Neuronal stem cell (in vitro differentiated cells): Measurements from ENCODE around the gene S100A13. TPM values are rescaled to one million over a fixed set of nuclear protein-coding genes. Genes with fewer than 3 reads are reported as not detected.
"Not testable (repeated sequence)": the region's sequence is repeated elsewhere in the genome, so short reads cannot be mapped to it uniquely, and the experiment has no call there.

Experiments
- DNase-seq: peaks from one replicate; pipeline ENCODE4 v3.0.0-alpha.2; 2013; ENCODE audit warnings: low spot score
- H2AFZ ChIP-seq: one replicate; pipeline ENCODE4 v1.6.1; 2013; ENCODE audit warnings: mild to moderate bottlenecking, low read length, inconsistent platforms
- H2AK5ac ChIP-seq: 2 replicates; pipeline ENCODE4 v1.6.1; 2013; ENCODE audit warnings: low read depth, mild to moderate bottlenecking, inconsistent platforms, low read length, moderate library complexity, mixed read lengths
- H2BK120ac ChIP-seq: 2 replicates; pipeline ENCODE4 v1.6.1; 2013; ENCODE audit warnings: low read depth, mild to moderate bottlenecking, inconsistent platforms, low read length, moderate library complexity, mixed read lengths
- H2BK12ac ChIP-seq: one replicate; pipeline ENCODE4 v1.6.1; 2013; ENCODE audit warnings: low read length, inconsistent platforms
- H2BK15ac ChIP-seq: 2 replicates; pipeline ENCODE4 v1.6.1; 2013; ENCODE audit warnings: mild to moderate bottlenecking, low read length, inconsistent platforms, mixed read lengths
- H2BK5ac ChIP-seq: one replicate; pipeline ENCODE4 v1.6.1; 2013; ENCODE audit warnings: inconsistent platforms, mild to moderate bottlenecking, low read length, moderate library complexity
- H3K14ac ChIP-seq: one replicate; pipeline ENCODE4 v1.6.1; 2013; ENCODE audit warnings: low read length, inconsistent platforms
- H3K18ac ChIP-seq: 2 replicates; pipeline ENCODE4 v1.6.1; 2013; ENCODE audit warnings: low read length, inconsistent platforms
- H3K23ac ChIP-seq: 2 replicates; pipeline ENCODE4 v1.6.1; 2013; ENCODE audit warnings: low read depth, mild to moderate bottlenecking, mixed read lengths, low read length, inconsistent platforms; ENCODE audit not compliant: poor library complexity
- H3K27ac ChIP-seq: replicated peaks from 3 replicates; pipeline ENCODE4 v1.5.1; 2013; ENCODE audit warnings: low read length, inconsistent platforms
- H3K27me3 ChIP-seq, 3 experiments: 2 replicates each; pipeline ENCODE4 v1.6.1; 2013; ENCODE audit warnings: low read length in 3 of 3, mild to moderate bottlenecking in 2 of 3, inconsistent platforms in 1 of 3, low read depth in 1 of 3, mixed read lengths in 1 of 3, moderate library complexity in 1 of 3; ENCODE audit not compliant: control insufficient read depth in 3 of 3, insufficient read depth in 3 of 3
- H3K36me3 ChIP-seq, 2 donors: replicated peaks in 1 of 2; 2 replicates each; pipeline ENCODE4 v1.6.1; 2013; ENCODE audit warnings: low read length in 2 of 2; ENCODE audit not compliant: control insufficient read depth in 2 of 2, insufficient read depth in 2 of 2
- H3K4ac ChIP-seq: 2 replicates; pipeline ENCODE4 v1.6.1; 2013; ENCODE audit warnings: inconsistent platforms, mild to moderate bottlenecking, low read length, moderate library complexity
- H3K4me1 ChIP-seq, 2 donors: 1 replicate in 1 of 2; 2 replicates in 1 of 2; pipeline ENCODE4 v1.6.1; 2013; ENCODE audit warnings: low read length in 2 of 2, low read depth in 1 of 2; ENCODE audit not compliant: control insufficient read depth in 2 of 2, insufficient read depth in 1 of 2
- H3K4me2 ChIP-seq: one replicate; pipeline ENCODE4 v1.6.1; 2013; ENCODE audit warnings: mild to moderate bottlenecking, low read length, inconsistent platforms; ENCODE audit not compliant: insufficient read depth, poor library complexity, severe bottlenecking
- H3K4me3 ChIP-seq, 2 donors: 2 replicates each; pipeline ENCODE4 v1.5.1; 2013; ENCODE audit warnings: low read length in 2 of 2, mild to moderate bottlenecking in 2 of 2, inconsistent platforms in 1 of 2, moderate library complexity in 1 of 2
- H3K79me1 ChIP-seq: one replicate; pipeline ENCODE4 v1.6.1; 2013; ENCODE audit warnings: low read depth, mild to moderate bottlenecking, inconsistent platforms, low read length, moderate library complexity
- H3K9ac ChIP-seq: one replicate; pipeline ENCODE4 v1.6.1; 2013; ENCODE audit warnings: mild to moderate bottlenecking, low read depth, low read length, inconsistent platforms; ENCODE audit not compliant: poor library complexity
- H3K9me3 ChIP-seq, 2 donors: replicated peaks in 1 of 2; 2 replicates each; pipeline versions ENCODE3 to v1.6.1; 2013; ENCODE audit warnings: low read length in 2 of 2, mild to moderate bottlenecking in 2 of 2, inconsistent platforms in 1 of 2, low read depth in 1 of 2, mixed read lengths in 1 of 2, moderate library complexity in 1 of 2; ENCODE audit not compliant: control insufficient read depth in 2 of 2, insufficient read depth in 1 of 2
- H4K8ac ChIP-seq: one replicate; pipeline ENCODE4 v1.6.1; 2013; ENCODE audit warnings: low read depth, mild to moderate bottlenecking, inconsistent platforms, low read length, moderate library complexity
- H4K91ac ChIP-seq: one replicate; pipeline ENCODE4 v1.6.1; 2013; ENCODE audit warnings: low read length, low read depth, mild to moderate bottlenecking, inconsistent platforms; ENCODE audit not compliant: poor library complexity
- WGBS, 2 donors: extraction: QIAGEN DNeasy Blood & Tissue Kit; methylation state at CpG; one replicate each; pipeline ENCODE4 v1.1.7; 2013; ENCODE audit warnings: missing lambda C conversion rate in 2 of 2, mixed read lengths in 1 of 2; ENCODE audit not compliant: insufficient read length in 2 of 2, insufficient replicate concordance in 1 of 2; ENCODE audit errors: extremely low coverage in 2 of 2; 5-methylcytosine and 5-hydroxymethylcytosine counted together
- polyA plus RNA-seq, 2 experiments: library from polyadenylated mRNA; stranded (reverse); fragments of 200-250 nt; gene quantifications; one replicate each; pipeline ENCODE4 v1.2.3, GENCODE V29; 2013

Gene S100A13
- polyA plus RNA-seq (2013, experiment 1 of 2), result 110 TPM
- 107 TPM for polyA plus RNA-seq (2013, experiment 2 of 2)

- Histone ChIP-seq H2BK5ac (peak within 1 kb of the TSS; percentile 67), H3K4ac (peak within 1 kb of the TSS; percentile 58), H3K9me3 (no peaks in the 10 kb centered on the region), H3K18ac (peak within 1 kb of the TSS; percentile 97), H2BK120ac (peak within 1 kb of the TSS; percentile 78), H2AFZ (peak within 1 kb of the TSS; percentile 88), H3K4me3 (peak within 1 kb of the TSS; percentile 59 to 72), H3K27me3 (no peaks in the 10 kb centered on the region), H3K9ac (peak within 1 kb of the TSS; percentile 82), H3K4me1 (peaks cover 12 to 13% of the 10 kb centered on the region in 2 donors), H3K79me1 (peaks cover 3% of the 10 kb centered on the region), H3K36me3 (peaks cover 0 to 27% of the 10 kb centered on the region in 2 donors), H2BK15ac (peak within 1 kb of the TSS; percentile 78), H3K27ac (peak within 1 kb of the TSS; percentile 85), H4K8ac (peak within 1 kb of the TSS; percentile 29), H2BK12ac (peak within 1 kb of the TSS; percentile 68), H3K23ac (peak within 1 kb of the TSS; percentile 11), H3K14ac (peak within 1 kb of the TSS; percentile 73), H3K4me2 (peak within 1 kb of the TSS; percentile 79), H2AK5ac (peak within 1 kb of the TSS; percentile 82), H4K91ac (no peak within 1 kb of the TSS)
- WGBS, 2 donors, result no CpG with 5 or more reads among the region's 28 CpGs
- DNase-seq, result peak; percentile 90
Measured at GRCh38 chr1:153626904-153627714, at the start of gene S100A13. Gene S100A13 (minus strand): TSS chr1:153627505. CDS start chr1:153626472, 1,033 bp downstream.

- H3K4me3 ChIP-seq, result no peak overlapping the region
- no peak overlapping the region for H2BK5ac ChIP-seq
- no peaks in the 10 kb centered on the region for H3K9me3 ChIP-seq
- no peak overlapping the region for H3K9ac ChIP-seq
- H3K36me3 ChIP-seq, result peaks cover 10 to 17% of the 10 kb centered on the region in 2 donors
- H2BK15ac ChIP-seq, result no peak overlapping the region
- no peak overlapping the region for H3K27ac ChIP-seq
- H3K23ac ChIP-seq, result no peak overlapping the region
- no peak overlapping the region for H2BK120ac ChIP-seq
- no peak overlapping the region for H3K4me2 ChIP-seq
- peaks cover 6 to 10% (median 8%) of the 10 kb centered on the region in 3 experiments for H3K27me3 ChIP-seq
- no peak overlapping the region for H3K14ac ChIP-seq
- H2AK5ac ChIP-seq, result no peak overlapping the region
- H4K91ac ChIP-seq, result no peak overlapping the region
- H3K4me1 ChIP-seq, result peaks cover 7 to 15% of the 10 kb centered on the region in 2 donors
- no CpG with 5 or more reads among the region's 2 CpGs for WGBS, 2 donors
- H2AFZ ChIP-seq, result no peak overlapping the region
- H4K8ac ChIP-seq, result no peak overlapping the region
- DNase-seq, result no peak
- no peak overlapping the region for H3K18ac ChIP-seq
- H2BK12ac ChIP-seq, result no peak overlapping the region
- H3K4ac ChIP-seq, result no peak overlapping the region
- no peaks in the 10 kb centered on the region for H3K79me1 ChIP-seq
Measured at GRCh38 chr1:153673511-153673910, 46.2 kb upstream of the S100A13 start.

- not testable (repeated sequence) for H2AK5ac ChIP-seq, H3K27me3 ChIP-seq, H3K9ac ChIP-seq, H2BK15ac ChIP-seq, H4K91ac ChIP-seq, H3K23ac ChIP-seq, H3K4ac ChIP-seq, H3K18ac ChIP-seq, H3K14ac ChIP-seq, H4K8ac ChIP-seq, DNase-seq, H3K79me1 ChIP-seq, H2BK5ac ChIP-seq, H3K9me3 ChIP-seq, H2BK12ac ChIP-seq, H2BK120ac ChIP-seq, H3K4me1 ChIP-seq
- Histone ChIP-seq H3K36me3 (peaks cover 22 to 34% of the 10 kb centered on the region in 2 donors), H3K4me2 (peak overlapping the region; percentile 42), H2AFZ (peak overlapping the region; percentile 86), H3K27ac (peak overlapping the region; percentile 73), H3K4me3 (peak overlapping the region; percentile 62 to 88)
- WGBS, 2 donors, result no CpG with 5 or more reads among the region's 28 CpGs
Measured at GRCh38 chr1:153671628-153672353, 44.5 kb upstream of the S100A13 start.
